Nephron (organoid): ENCODE results near the gene SCYL2.
A peak's percentile ranks its signal among the peaks of the same experiment; 100 is the strongest.

ENCODE experiments used
- H3K27ac Mint-ChIP-seq, 3 experiments: 2 replicates each; pipeline ENCODE4 v1.8.0; 2020; ENCODE audit warnings: mixed read lengths in 3 of 3, mild to moderate bottlenecking in 2 of 3, moderate library complexity in 1 of 3
- H3K27me3 Mint-ChIP-seq: 2 replicates; pipeline ENCODE4 v1.8.0; 2021; ENCODE audit warnings: low read depth, mild to moderate bottlenecking, moderate library complexity, mixed read lengths
- H3K36me3 Mint-ChIP-seq: 2 replicates; pipeline ENCODE4 v1.8.0; 2020; ENCODE audit warnings: low read depth, mixed read lengths
- H3K4me1 Mint-ChIP-seq: 2 replicates; pipeline ENCODE4 v1.8.0; 2020; ENCODE audit warnings: mixed read lengths
- H3K4me3 Mint-ChIP-seq, 3 experiments: 2 replicates each; pipeline ENCODE4 v1.8.0; 2020; ENCODE audit warnings: mild to moderate bottlenecking in 3 of 3, mixed read lengths in 3 of 3, moderate library complexity in 2 of 3
- H3K9me3 Mint-ChIP-seq: 2 replicates; pipeline ENCODE4 v1.8.0; 2020; ENCODE audit warnings: mixed read lengths
- CTCF ChIP-seq, 3 experiments: fragments of 200-600 bp; sonication (generic); IDR thresholded peaks; one replicate each; pipeline ENCODE4 v1.5.0; 2021; ENCODE audit warnings: antibody characterized with exemption in 3 of 3; ENCODE audit not compliant: unreplicated experiment in 3 of 3

The SCYL2 gene

GRCh38 chr12:100356644-100357223 is 89.8 kb downstream of the SCYL2 start, which contains the start of gene SLC17A8:
Gene SLC17A8 (plus strand): TSS chr12:100357074. CDS start chr12:100357392, 318 bp downstream.
- Mint-ChIP-seq H3K9me3 (no peaks in the 10 kb centered on the region), H3K36me3 (no peaks in the 10 kb centered on the region), H3K4me3 (peak within 1 kb of the TSS; percentile 23 to 57 (median 43)), H3K27ac (peak within 1 kb of the TSS; percentile 14 to 78 (median 55)), H3K4me1 (peaks cover 42% of the 10 kb centered on the region), H3K27me3 (peaks cover 26% of the 10 kb centered on the region)
- TF ChIP-seq CTCF (IDR thresholded peaks at IDR 0.05; ENCODE audit: unreplicated experiment in 3 of 3): no peak

- no peak for TF ChIP-seq CTCF (IDR thresholded peaks at IDR 0.05; ENCODE audit: unreplicated experiment in 3 of 3)
- Mint-ChIP-seq H3K9me3 (no peaks in the 10 kb centered on the region), H3K36me3 (no peaks in the 10 kb centered on the region), H3K27ac (peak overlapping the region in 1 of 3 experiments; percentile 12), H3K27me3 (peaks cover 27% of the 10 kb centered on the region), H3K4me3 (no peak overlapping the region), H3K4me1 (peaks cover 42% of the 10 kb centered on the region)
Measured at GRCh38 chr12:100359248-100359647, 92.3 kb downstream of the SCYL2 start.

DNA sequence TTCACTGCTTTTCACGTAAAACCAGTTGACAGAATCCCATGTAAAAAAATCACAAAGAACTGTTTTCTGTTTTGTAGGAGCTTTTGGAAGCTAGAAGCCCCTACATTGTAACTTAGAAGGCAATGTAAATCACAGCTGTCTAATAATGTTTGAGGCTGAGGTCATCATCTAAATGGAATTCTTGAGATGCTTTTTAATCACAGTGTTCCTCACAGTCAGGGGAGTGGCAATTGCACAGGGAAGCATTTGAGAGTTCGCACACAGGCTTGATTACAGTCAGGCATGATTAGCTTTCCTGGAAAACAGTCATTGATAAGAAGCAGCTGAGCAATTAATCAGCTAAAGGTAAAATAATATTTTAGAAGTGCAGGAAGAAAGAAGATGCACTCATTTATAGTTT is 92.8 kb downstream of the SCYL2 start:
- no peaks in the 10 kb centered on the region for H3K9me3 Mint-ChIP-seq
- no peak overlapping the region for H3K4me3 Mint-ChIP-seq
- H3K36me3 Mint-ChIP-seq: no peaks in the 10 kb centered on the region
- H3K4me1 Mint-ChIP-seq: peaks cover 42% of the 10 kb centered on the region
- TF ChIP-seq CTCF (IDR thresholded peaks at IDR 0.05; ENCODE audit: unreplicated experiment in 3 of 3): no peak
- no peak overlapping the region for H3K27ac Mint-ChIP-seq
- H3K27me3 Mint-ChIP-seq: peaks cover 25% of the 10 kb centered on the region

GRCh38 chr12:100360450-100360849 is 93.5 kb downstream of the SCYL2 start:
- Mint-ChIP-seq H3K27me3 (peaks cover 23% of the 10 kb centered on the region), H3K4me1 (peaks cover 42% of the 10 kb centered on the region), H3K27ac (peak overlapping the region in 1 of 3 experiments; percentile 40), H3K36me3 (no peaks in the 10 kb centered on the region), H3K9me3 (no peaks in the 10 kb centered on the region), H3K4me3 (no peak overlapping the region)
- TF ChIP-seq CTCF (IDR thresholded peaks at IDR 0.05; ENCODE audit: unreplicated experiment in 3 of 3): no peak

GRCh38 chr12:100364324-100364723 is 97.3 kb downstream of the SCYL2 start:
- H3K27ac Mint-ChIP-seq: no peak overlapping the region
- no peaks in the 10 kb centered on the region for H3K36me3 Mint-ChIP-seq
- TF ChIP-seq CTCF (IDR thresholded peaks at IDR 0.05; ENCODE audit: unreplicated experiment in 3 of 3): no peak
- no peak overlapping the region for H3K4me3 Mint-ChIP-seq
- no peaks in the 10 kb centered on the region for H3K9me3 Mint-ChIP-seq
- peaks cover 19% of the 10 kb centered on the region for H3K4me1 Mint-ChIP-seq
- H3K27me3 Mint-ChIP-seq: peaks cover 13% of the 10 kb centered on the region

DNA sequence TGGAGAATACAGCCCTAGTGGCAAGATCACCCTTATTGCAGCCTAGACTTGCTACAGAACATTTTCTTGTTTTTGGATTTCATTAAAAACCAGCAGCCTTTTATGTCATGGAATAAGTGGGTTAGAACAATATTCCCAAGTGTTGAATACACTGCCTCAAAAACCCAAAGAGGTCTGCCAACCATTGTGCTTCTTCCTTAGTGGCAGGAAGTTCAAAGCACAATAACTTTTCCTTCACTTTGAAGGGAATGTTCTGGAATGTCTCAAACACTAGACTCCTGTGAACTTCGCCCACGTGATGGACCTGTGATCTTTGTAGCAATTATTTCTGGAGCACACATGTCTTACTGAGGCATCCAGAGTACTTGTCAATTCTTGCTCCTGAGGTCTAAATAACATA is 98.4 kb downstream of the SCYL2 start:
- Mint-ChIP-seq H3K27me3 (peaks cover 13% of the 10 kb centered on the region), H3K4me3 (no peak overlapping the region), H3K27ac (no peak overlapping the region), H3K4me1 (peaks cover 11% of the 10 kb centered on the region), H3K9me3 (no peaks in the 10 kb centered on the region), H3K36me3 (no peaks in the 10 kb centered on the region)
- no peak for TF ChIP-seq CTCF (IDR thresholded peaks at IDR 0.05; ENCODE audit: unreplicated experiment in 3 of 3)
